Measurements from ENCODE around the gene EGFLAM. TPM values are rescaled to one million over a fixed set of nuclear protein-coding genes. Genes with fewer than 3 reads are reported as not detected.

EGFLAM gene
- total RNA-seq, 1 experiment from 2014 or later, result 0.33 TPM

DNA sequence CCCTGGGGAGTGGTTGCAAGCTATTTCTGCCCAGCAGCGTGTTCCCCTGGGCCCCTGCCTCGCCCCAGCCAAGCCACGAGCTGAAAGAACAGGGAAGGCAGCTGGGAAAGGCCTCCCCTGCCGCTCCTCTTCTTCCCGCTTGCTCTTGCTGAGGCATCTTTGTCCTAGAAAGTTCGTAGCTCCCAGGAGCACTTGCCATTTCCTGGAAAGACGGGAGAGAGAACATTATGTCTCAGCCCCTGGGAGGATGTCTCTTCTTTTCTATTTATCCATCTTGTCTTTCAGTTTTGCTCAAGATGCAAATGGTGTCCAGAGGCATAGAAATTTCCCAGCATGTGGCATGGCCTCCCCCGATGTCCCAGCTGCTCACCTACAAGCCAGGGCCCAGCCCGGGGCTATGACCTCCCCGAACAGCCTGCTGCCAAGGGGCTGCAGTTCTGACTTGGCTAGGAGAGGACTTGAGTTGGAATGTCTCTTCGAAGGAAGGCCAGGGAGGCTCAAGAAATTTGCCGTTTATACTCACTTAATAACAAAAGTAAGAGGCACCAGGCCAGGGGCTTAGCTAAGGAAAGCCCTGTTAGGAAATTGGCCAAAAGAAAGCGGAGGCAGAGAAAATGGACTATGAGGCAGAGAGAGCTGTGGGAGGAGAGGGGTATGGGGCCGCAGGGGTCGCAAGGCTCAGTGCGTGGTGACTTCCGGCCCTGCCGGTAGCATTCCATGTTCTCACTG is 210.8 kb downstream of the EGFLAM start:
- H4K8ac ChIP-seq (replicated peaks; ENCODE audit: insufficient read length, low read depth, low read length), result no peak overlapping the region
- no peaks in the 10 kb centered on the region for H3K79me1 ChIP-seq (ENCODE audit: insufficient read depth, low read depth, low read length, poor library complexity, severe bottlenecking)
- Mint-ChIP-seq H3K27me3 (ENCODE audit: low read depth) (peaks cover 2% of the 10 kb centered on the region), H3K4me1 (peaks cover 18 to 26% of the 10 kb centered on the region in 2 experiments), H3K27ac (peak overlapping the region in 2 of 3 experiments; percentile 21 to 82; a peak in 2 of 7 replicates), H3K4me3 (no peak overlapping the region), H3K36me3 (ENCODE audit: insufficient read depth in 1 of 3, low read depth in 3 of 3) (no peaks in the 10 kb centered on the region; a peak in 1 of 7 replicates), H3K9me3 (no peaks in the 10 kb centered on the region)
- no peaks in the 10 kb centered on the region for H4K20me1 ChIP-seq (ENCODE audit: control insufficient read depth, insufficient read depth, insufficient read length)
- H3K4me1 ChIP-seq (ENCODE audit: insufficient read depth, low read length), result no peaks in the 10 kb centered on the region
- H3K4me2 ChIP-seq (ENCODE audit: insufficient read depth, insufficient read length, low read length), result no peak overlapping the region
- H2BK120ac ChIP-seq (ENCODE audit: low read depth, low read length, poor library complexity, severe bottlenecking), result no peak overlapping the region
- H3T11ph ChIP-seq (ENCODE audit: low read length), result no peak overlapping the region
- no peak overlapping the region for H2BK15ac ChIP-seq (ENCODE audit: low read depth, low read length)
- H2AK5ac ChIP-seq (ENCODE audit: insufficient read length, low read length), result no peak overlapping the region
- no peak overlapping the region for H3K4ac ChIP-seq (ENCODE audit: low read depth, low read length)
- no peak overlapping the region for H2BK12ac ChIP-seq (ENCODE audit: insufficient read length, low read depth, low read length)
- H3K23me2 ChIP-seq (ENCODE audit: insufficient read length, low read depth, low read length, poor library complexity, severe bottlenecking), result no peaks in the 10 kb centered on the region
- no peaks in the 10 kb centered on the region for H3K9me3 ChIP-seq (ENCODE audit: control insufficient read depth, low read depth, low read length)
- no peak overlapping the region for H3K9ac ChIP-seq (ENCODE audit: extremely low read depth, insufficient read length, low read length)
- TF ChIP-seq, protein P1, sequence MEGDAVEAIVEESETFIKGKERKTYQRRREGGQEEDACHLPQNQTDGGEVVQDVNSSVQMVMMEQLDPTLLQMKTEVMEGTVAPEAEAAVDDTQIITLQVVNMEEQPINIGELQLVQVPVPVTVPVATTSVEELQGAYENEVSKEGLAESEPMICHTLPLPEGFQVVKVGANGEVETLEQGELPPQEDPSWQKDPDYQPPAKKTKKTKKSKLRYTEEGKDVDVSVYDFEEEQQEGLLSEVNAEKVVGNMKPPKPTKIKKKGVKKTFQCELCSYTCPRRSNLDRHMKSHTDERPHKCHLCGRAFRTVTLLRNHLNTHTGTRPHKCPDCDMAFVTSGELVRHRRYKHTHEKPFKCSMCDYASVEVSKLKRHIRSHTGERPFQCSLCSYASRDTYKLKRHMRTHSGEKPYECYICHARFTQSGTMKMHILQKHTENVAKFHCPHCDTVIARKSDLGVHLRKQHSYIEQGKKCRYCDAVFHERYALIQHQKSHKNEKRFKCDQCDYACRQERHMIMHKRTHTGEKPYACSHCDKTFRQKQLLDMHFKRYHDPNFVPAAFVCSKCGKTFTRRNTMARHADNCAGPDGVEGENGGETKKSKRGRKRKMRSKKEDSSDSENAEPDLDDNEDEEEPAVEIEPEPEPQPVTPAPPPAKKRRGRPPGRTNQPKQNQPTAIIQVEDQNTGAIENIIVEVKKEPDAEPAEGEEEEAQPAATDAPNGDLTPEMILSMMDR (conservative IDR thresholded peaks at IDR 0.05), result no peak
- no peak overlapping the region for H3K18ac ChIP-seq (ENCODE audit: insufficient read length, low read depth, low read length)
- H3K27ac ChIP-seq (ENCODE audit: insufficient read length, low read depth, low read length), result no peak overlapping the region
- no peak overlapping the region for H4K5ac ChIP-seq (ENCODE audit: insufficient read length, low read depth, low read length)
- H3K14ac ChIP-seq (ENCODE audit: insufficient read depth, low read length), result no peak overlapping the region
- no peaks in the 10 kb centered on the region for H3K27me3 ChIP-seq (ENCODE audit: insufficient read depth, low read length)
- no peak for DNase-seq
- no peaks in the 10 kb centered on the region for H3K79me2 ChIP-seq (ENCODE audit: insufficient read depth, low read length)
- no peak overlapping the region for H4K91ac ChIP-seq (ENCODE audit: insufficient read length, low read depth, low read length)
- H2AFZ ChIP-seq (ENCODE audit: low read length), result no peak overlapping the region
- H2BK5ac ChIP-seq (ENCODE audit: insufficient read length, low read length), result no peak overlapping the region
- no peak overlapping the region for H3K23ac ChIP-seq (ENCODE audit: insufficient read length, low read depth, low read length)
- H2BK20ac ChIP-seq (ENCODE audit: low read depth, low read length, poor library complexity, severe bottlenecking), result no peak overlapping the region
- H3K56ac ChIP-seq (ENCODE audit: insufficient read length, low read depth, low read length), result no peak overlapping the region
- WGBS (ENCODE audit: extremely low coverage, insufficient read length, low lambda C conversion rate), result no CpG with 5 or more reads among the region's 18 CpGs
